GM23338 (cell line): ENCODE measurements around the gene CSNK2B.

Experiments used
- CREB1 ChIP-seq: fragments of 250-450 bp; sonication (Bioruptor Pico); IDR thresholded peaks from 2 replicates; pipeline ENCODE4 v1.5.0; 2020; ENCODE audit warnings: low read depth, mild to moderate bottlenecking, moderate library complexity
- CTCF ChIP-seq, 2 experiments: fragments of 200-600 bp in 1 of 2; sonication (generic) in 1 of 2; conservative IDR thresholded peaks; 2 replicates each; pipeline versions ENCODE4 v1.5.1 to v1.6.1; 2016 to 2017; ENCODE audit warnings: antibody characterized with exemption in 2 of 2, low read depth in 2 of 2, mild to moderate bottlenecking in 2 of 2, moderate library complexity in 1 of 2
- ETS1 ChIP-seq: IDR thresholded peaks from 2 replicates; pipeline ENCODE4 v1.6.1; 2016; ENCODE audit warnings: antibody characterized with exemption
- EZH2 ChIP-seq: fragments of 200-600 bp; sonication (generic); IDR thresholded peaks from one replicate; pipeline ENCODE4 v1.8.0; 2017; ENCODE audit warnings: antibody characterized with exemption, mild to moderate bottlenecking, low read depth; ENCODE audit not compliant: unreplicated experiment
- EZH2phosphoT487 ChIP-seq: fragments of 200-600 bp; sonication (generic); IDR thresholded peaks from one replicate; pipeline ENCODE4 v1.8.1; 2018; ENCODE audit warnings: antibody characterized with exemption; ENCODE audit not compliant: unreplicated experiment
- JUNB ChIP-seq: IDR thresholded peaks from one replicate; pipeline ENCODE4 v1.6.1; 2016; ENCODE audit warnings: antibody characterized with exemption; ENCODE audit not compliant: unreplicated experiment
- NANOG ChIP-seq: IDR thresholded peaks from 2 replicates; pipeline ENCODE4 v1.6.1; 2016; ENCODE audit warnings: antibody characterized with exemption, borderline replicate concordance
- POLR2AphosphoS5 ChIP-seq: IDR thresholded peaks from 2 replicates; pipeline ENCODE4 v1.6.1; 2016; ENCODE audit warnings: antibody characterized with exemption, low read depth
- REST ChIP-seq: IDR thresholded peaks from one replicate; pipeline ENCODE4 v1.6.1; 2018; ENCODE audit warnings: antibody characterized with exemption; ENCODE audit not compliant: unreplicated experiment
- STAT1 ChIP-seq: IDR thresholded peaks from one replicate; pipeline ENCODE4 v1.6.1; 2016; ENCODE audit warnings: antibody characterized with exemption; ENCODE audit not compliant: unreplicated experiment
- ZNF114 ChIP-seq: fragments of 250-450 bp; sonication (Bioruptor Pico); IDR thresholded peaks from 2 replicates; pipeline ENCODE4 v1.5.0; 2020; ENCODE audit warnings: mild to moderate bottlenecking, moderate library complexity
- ZNF331 ChIP-seq: fragments of 250-450 bp; sonication (Bioruptor Pico); IDR thresholded peaks from 2 replicates; pipeline ENCODE4 v1.5.0; 2020; ENCODE audit warnings: low read depth, mild to moderate bottlenecking, moderate library complexity
- ZNF462 ChIP-seq: fragments of 250-450 bp; sonication (Bioruptor Pico); IDR thresholded peaks from 2 replicates; pipeline ENCODE4 v1.5.0; 2020; ENCODE audit warnings: mild to moderate bottlenecking, moderate library complexity

GRCh38 chr6:31632279-31632946 lies 33.5 kb upstream of the CSNK2B start:
- no peak for TF ChIP-seq CTCF (conservative IDR thresholded peaks at IDR 0.05; ENCODE audit: low read depth in 2 of 2)
- TF ChIP-seq EZH2phosphoT487: no peak
- no peak for TF ChIP-seq EZH2
- no peak for TF ChIP-seq ZNF462 (CRISPR knock-in tag)
- peak; percentile 48; the same call in 1 of the 2 replicates for TF ChIP-seq POLR2AphosphoS5
- no peak for TF ChIP-seq ZNF331
- no peak for TF ChIP-seq ETS1
- no peak for TF ChIP-seq REST
- TF ChIP-seq STAT1: no peak
- no peak for TF ChIP-seq NANOG
- no peak for TF ChIP-seq CREB1 (CRISPR knock-in tag)
- TF ChIP-seq ZNF114 (CRISPR knock-in tag): no peak
- TF ChIP-seq JUNB: no peak
